ENCODE data around the gene PDK4.

GRCh38 chr7:95545673-95546072 lies 50.6 kb downstream of the PDK4 start:
- TF ChIP-seq CTCF (IDR thresholded peaks at IDR 0.05) = no peak
- no peak for TF ChIP-seq POLR2A (IDR thresholded peaks at IDR 0.05)

Measured in heart left ventricle (tissue), 13 donors.